ENCODE results near the gene GDF7.

GDF7 gene

DNA sequence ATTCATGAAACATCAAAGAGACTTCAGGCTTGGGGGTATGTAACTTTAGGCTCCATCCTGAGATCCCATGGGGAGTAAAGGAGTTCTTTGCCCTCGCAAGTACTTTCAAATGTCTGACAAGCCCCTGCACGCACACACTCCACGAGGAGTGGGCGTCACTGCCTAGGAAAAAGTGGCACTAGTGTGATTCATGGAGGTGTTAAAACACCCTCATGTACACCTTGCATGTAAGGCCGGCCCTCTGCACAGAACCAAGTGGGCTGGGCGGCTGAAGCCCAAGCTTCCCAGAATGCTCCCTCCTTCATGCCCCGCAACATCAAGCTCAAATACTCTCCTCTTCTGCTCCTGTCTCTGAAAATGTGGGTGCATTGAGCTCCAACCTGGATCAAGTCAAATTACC is 23.9 kb upstream of the GDF7 start:
- no peak for ATAC-seq (ENCODE audit: low read depth)
- Histone ChIP-seq H3K4me3 (ENCODE audit: severe bottlenecking) (no peak overlapping the region), H3K9me3 (ENCODE audit: severe bottlenecking) (no peaks in the 10 kb centered on the region), H3K27ac (ENCODE audit: poor library complexity, severe bottlenecking) (no peak overlapping the region), H3K27me3 (ENCODE audit: insufficient read depth, poor library complexity, severe bottlenecking) (no peaks in the 10 kb centered on the region), H3K4me1 (ENCODE audit: insufficient read depth, poor library complexity, severe bottlenecking) (peaks cover 13% of the 10 kb centered on the region), H3K36me3 (ENCODE audit: low read depth) (no peaks in the 10 kb centered on the region)
- DNase-seq (ENCODE audit: low spot score) = no peak
- TF ChIP-seq CTCF (IDR thresholded peaks at IDR 0.05; ENCODE audit: poor library complexity, severe bottlenecking) = no peak

- ATAC-seq (ENCODE audit: low read depth) (no peak), DNase-seq (ENCODE audit: low spot score) (no peak)
- H3K36me3 ChIP-seq (ENCODE audit: low read depth) = no peaks in the 10 kb centered on the region
- no peaks in the 10 kb centered on the region for H3K9me3 ChIP-seq (ENCODE audit: severe bottlenecking)
- no peak overlapping the region for H3K4me3 ChIP-seq (ENCODE audit: severe bottlenecking)
- H3K27me3 ChIP-seq (ENCODE audit: insufficient read depth, poor library complexity, severe bottlenecking) = no peaks in the 10 kb centered on the region
- no peak overlapping the region for H3K27ac ChIP-seq (ENCODE audit: poor library complexity, severe bottlenecking)
- TF ChIP-seq CTCF (IDR thresholded peaks at IDR 0.05; ENCODE audit: poor library complexity, severe bottlenecking) = no peak
- H3K4me1 ChIP-seq (ENCODE audit: insufficient read depth, poor library complexity, severe bottlenecking) = peaks cover 13% of the 10 kb centered on the region
Measured at GRCh38 chr2:20643826-20644225, 23.1 kb upstream of the GDF7 start.

DNA sequence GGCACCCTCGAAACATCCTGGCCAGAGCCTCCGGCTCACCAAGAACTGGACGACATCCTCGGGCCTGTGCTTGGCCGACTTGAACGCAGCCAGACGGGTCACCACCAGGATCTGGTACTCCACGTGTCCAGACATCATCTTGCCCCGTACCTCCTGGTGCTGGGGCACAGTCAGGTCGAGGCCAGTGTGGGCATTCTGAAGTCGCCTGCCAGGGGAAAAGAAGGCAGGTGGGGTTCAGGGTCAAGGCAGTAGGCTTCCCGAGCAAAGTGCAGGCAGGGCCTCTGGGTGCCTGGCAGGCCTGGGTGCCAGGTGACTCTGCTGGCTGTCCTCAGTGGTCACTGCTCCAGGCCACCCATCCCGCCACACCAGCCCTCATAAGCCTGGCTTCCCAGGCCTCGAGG is 21.6 kb upstream of the GDF7 start:
- H3K36me3 ChIP-seq (ENCODE audit: low read depth) = no peaks in the 10 kb centered on the region
- DNase-seq (ENCODE audit: low spot score) (no peak), ATAC-seq (ENCODE audit: low read depth) (no peak)
- no peaks in the 10 kb centered on the region for H3K9me3 ChIP-seq (ENCODE audit: severe bottlenecking)
- H3K4me3 ChIP-seq (ENCODE audit: severe bottlenecking) = no peak overlapping the region
- H3K4me1 ChIP-seq (ENCODE audit: insufficient read depth, poor library complexity, severe bottlenecking) = peaks cover 18% of the 10 kb centered on the region
- TF ChIP-seq CTCF (IDR thresholded peaks at IDR 0.05; ENCODE audit: poor library complexity, severe bottlenecking) = no peak
- H3K27me3 ChIP-seq (ENCODE audit: insufficient read depth, poor library complexity, severe bottlenecking) = no peaks in the 10 kb centered on the region
- H3K27ac ChIP-seq (ENCODE audit: poor library complexity, severe bottlenecking) = no peak overlapping the region

DNA sequence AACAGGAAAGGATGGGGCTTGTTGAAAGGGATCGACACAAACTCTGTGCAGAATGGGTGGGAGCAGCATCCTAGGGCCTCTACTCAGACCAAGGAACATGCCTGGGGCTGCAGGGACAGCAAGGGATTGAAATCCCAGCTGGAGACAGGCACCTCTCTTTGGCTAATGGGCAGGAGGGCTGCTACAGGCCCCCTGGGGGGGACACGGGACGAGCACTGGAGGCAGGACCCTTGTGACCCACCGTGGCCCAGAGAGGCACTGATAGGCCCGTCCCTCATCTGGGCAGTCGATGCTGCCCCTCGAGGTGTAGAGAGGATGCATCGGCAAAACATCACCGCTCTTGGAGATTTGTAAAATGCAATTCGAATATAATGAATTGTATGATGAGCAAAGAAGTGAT is 21.2 kb upstream of the GDF7 start:
- DNase-seq (ENCODE audit: low spot score) (no peak), ATAC-seq (ENCODE audit: low read depth) (no peak)
- Histone ChIP-seq H3K4me1 (ENCODE audit: insufficient read depth, poor library complexity, severe bottlenecking) (peaks cover 18% of the 10 kb centered on the region), H3K27ac (ENCODE audit: poor library complexity, severe bottlenecking) (no peak overlapping the region), H3K9me3 (ENCODE audit: severe bottlenecking) (no peaks in the 10 kb centered on the region), H3K4me3 (ENCODE audit: severe bottlenecking) (no peak overlapping the region), H3K27me3 (ENCODE audit: insufficient read depth, poor library complexity, severe bottlenecking) (no peaks in the 10 kb centered on the region), H3K36me3 (ENCODE audit: low read depth) (no peaks in the 10 kb centered on the region)
- TF ChIP-seq CTCF (IDR thresholded peaks at IDR 0.05; ENCODE audit: poor library complexity, severe bottlenecking) = no peak

GRCh38 chr2:20646446-20646845 is 20.5 kb upstream of the GDF7 start:
- no peak overlapping the region for H3K27ac ChIP-seq (ENCODE audit: poor library complexity, severe bottlenecking)
- no peaks in the 10 kb centered on the region for H3K36me3 ChIP-seq (ENCODE audit: low read depth)
- DNase-seq (ENCODE audit: low spot score) (no peak), ATAC-seq (ENCODE audit: low read depth) (no peak)
- H3K9me3 ChIP-seq (ENCODE audit: severe bottlenecking) = no peaks in the 10 kb centered on the region
- TF ChIP-seq CTCF (IDR thresholded peaks at IDR 0.05; ENCODE audit: poor library complexity, severe bottlenecking) = no peak
- H3K27me3 ChIP-seq (ENCODE audit: insufficient read depth, poor library complexity, severe bottlenecking) = no peaks in the 10 kb centered on the region
- no peak overlapping the region for H3K4me3 ChIP-seq (ENCODE audit: severe bottlenecking)
- H3K4me1 ChIP-seq (ENCODE audit: insufficient read depth, poor library complexity, severe bottlenecking) = peaks cover 20% of the 10 kb centered on the region

Measured in RWPE2 (cell line).